ENCODE measurements around the gene NOS1AP.

The NOS1AP gene

DNA sequence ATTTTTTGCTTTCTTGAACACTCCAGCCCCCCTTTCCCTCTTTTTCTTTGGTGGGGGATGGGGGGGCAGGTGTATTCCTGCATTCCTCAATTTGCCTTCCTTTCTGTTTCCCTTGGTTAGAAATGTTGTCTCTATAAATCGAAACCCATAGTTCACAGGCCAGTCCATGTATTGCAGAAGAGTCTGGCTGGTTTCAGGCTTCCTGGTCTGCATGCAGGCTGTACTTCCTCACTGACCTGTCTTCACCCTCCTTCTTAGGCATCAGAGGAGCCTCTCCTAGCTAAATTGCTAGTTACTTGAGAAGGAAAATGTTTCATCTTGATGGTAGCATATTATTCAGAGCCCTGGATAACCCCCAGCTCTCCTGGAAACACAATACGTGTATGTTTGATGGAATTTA is 167.1 kb downstream of the NOS1AP start:
- no peak for DNase-seq (ENCODE audit: low read depth)
- TF ChIP-seq, protein P1, sequence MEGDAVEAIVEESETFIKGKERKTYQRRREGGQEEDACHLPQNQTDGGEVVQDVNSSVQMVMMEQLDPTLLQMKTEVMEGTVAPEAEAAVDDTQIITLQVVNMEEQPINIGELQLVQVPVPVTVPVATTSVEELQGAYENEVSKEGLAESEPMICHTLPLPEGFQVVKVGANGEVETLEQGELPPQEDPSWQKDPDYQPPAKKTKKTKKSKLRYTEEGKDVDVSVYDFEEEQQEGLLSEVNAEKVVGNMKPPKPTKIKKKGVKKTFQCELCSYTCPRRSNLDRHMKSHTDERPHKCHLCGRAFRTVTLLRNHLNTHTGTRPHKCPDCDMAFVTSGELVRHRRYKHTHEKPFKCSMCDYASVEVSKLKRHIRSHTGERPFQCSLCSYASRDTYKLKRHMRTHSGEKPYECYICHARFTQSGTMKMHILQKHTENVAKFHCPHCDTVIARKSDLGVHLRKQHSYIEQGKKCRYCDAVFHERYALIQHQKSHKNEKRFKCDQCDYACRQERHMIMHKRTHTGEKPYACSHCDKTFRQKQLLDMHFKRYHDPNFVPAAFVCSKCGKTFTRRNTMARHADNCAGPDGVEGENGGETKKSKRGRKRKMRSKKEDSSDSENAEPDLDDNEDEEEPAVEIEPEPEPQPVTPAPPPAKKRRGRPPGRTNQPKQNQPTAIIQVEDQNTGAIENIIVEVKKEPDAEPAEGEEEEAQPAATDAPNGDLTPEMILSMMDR (IDR thresholded peaks at IDR 0.05; ENCODE audit: insufficient read depth, low read depth, low read length, missing control alignments): no peak
- H3K4me3 ChIP-seq (ENCODE audit: low read depth, low read length): no peak overlapping the region

DNA sequence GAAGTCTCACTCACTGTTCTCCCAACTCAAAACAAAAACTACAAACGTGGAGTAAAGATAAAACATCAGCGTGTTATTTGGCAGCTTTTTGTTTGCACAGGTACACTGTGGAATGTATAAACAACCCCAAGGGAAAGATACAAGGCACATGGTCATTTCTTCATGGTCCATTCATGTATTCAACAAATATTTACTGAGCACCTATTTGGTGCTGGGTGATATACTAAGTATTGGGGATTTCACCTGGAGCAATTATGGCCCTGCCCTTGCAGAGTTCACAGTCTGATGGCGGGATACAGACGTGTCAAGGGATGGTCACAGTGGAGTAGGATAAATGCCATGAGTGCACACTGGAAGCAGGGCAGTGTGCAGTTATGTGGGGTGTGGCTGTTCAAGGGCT is 171.1 kb downstream of the NOS1AP start:
- no peak for DNase-seq (ENCODE audit: low read depth)
- no peak overlapping the region for H3K4me3 ChIP-seq (ENCODE audit: low read depth, low read length)

DNA sequence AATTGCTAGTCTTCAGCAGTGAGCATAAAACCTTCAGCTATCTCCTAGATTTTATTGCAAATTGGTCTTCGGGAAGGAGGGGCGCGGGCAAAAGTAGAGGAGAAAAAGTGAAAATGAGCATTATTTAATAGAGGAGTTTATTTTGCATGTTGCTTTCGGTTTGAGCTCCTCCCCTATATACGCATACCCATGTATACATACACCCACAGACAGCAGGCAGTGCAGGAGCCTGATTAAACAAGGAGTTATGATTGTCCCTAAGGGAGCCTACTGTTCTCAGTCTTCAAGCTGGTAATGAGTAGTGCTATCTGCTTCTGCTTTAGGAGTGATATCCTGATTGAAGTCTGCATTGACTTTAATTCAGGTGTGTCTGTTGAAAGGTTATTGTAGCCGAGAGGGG is 173.3 kb downstream of the NOS1AP start:
- H3K4me3 ChIP-seq (ENCODE audit: low read depth, low read length): no peak overlapping the region
- TF ChIP-seq, protein P1 (IDR thresholded peaks at IDR 0.05; ENCODE audit: insufficient read depth, low read depth, low read length, missing control alignments): no peak
- no peak for DNase-seq (ENCODE audit: low read depth)

More for the DNA sequence above, 171.1 kb downstream of the NOS1AP start:
- TF ChIP-seq, protein P1 (IDR thresholded peaks at IDR 0.05; ENCODE audit: insufficient read depth, low read depth, low read length, missing control alignments): no peak

DNA sequence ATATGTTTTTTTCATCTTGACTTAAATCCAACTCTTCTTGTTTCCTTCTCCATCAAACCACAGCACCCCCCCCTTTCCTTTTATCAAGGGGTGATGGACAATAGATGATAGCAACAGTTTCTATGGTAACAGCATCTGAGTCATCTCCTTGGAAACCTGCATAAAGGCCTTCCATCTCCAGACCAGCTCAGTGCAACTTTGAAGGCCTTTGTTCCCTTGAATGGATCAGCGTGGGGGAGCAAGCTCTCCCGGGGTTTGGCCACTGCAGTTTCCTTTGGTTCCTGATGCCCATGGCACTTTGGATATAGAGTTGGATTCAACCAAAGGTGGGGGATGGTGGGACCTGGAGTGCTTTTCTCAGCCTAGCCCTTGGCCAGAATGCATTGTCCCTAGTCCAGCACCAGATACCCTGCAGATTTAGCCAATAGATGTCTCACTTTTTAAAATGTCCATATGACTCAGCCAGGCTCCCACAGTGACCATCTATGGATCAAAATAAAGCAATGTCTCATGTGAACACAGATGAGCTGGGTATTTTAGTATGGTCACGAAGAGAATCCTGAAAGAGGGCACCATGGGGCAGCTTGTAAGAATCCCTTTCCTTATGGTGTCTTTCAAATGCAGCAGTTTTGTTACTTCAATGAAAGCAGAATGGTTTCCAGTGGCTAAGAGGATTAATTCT is 179.5 kb downstream of the NOS1AP start:
- DNase-seq (ENCODE audit: low read depth): no peak
- H3K4me3 ChIP-seq (ENCODE audit: low read depth, low read length): no peak overlapping the region
- TF ChIP-seq, protein P1 (IDR thresholded peaks at IDR 0.05; ENCODE audit: insufficient read depth, low read depth, low read length, missing control alignments): no peak

DNA sequence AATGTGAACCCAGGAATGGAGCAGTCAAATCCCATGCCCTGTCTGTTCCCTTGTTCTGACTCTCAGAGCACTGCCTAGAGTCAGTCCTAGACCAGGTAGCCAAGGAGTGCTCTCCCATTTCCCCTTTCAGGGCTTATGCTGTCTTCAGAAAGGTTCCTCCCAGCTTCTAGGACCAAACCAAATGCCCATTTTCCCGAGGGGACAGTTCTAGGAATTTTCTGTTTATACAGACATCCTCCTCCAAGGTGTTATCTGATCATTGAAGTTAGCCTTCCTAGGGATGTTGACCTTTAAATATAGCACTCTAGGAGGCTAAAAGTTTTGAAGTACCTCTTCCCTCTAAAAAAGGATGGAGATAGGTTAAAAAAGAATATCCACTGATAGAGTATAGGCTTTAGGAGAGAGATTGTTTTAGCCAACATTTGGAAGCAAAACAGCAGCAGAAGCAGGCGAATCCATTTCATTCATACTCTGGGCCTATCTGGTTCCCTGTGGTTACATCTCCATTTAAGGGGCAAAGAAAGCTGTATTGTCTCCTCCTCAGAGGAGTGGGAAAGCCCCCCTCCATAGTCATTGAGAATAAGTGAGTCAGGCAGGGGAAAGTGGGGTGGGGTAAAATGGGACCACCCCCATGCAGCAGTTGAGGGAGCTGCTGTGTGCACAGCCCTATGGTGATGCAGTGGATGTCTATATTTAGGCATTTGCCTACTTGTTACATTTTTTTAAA is 180.7 kb downstream of the NOS1AP start:
- H3K4me3 ChIP-seq (ENCODE audit: low read depth, low read length): no peak overlapping the region
- TF ChIP-seq, protein P1 (IDR thresholded peaks at IDR 0.05; ENCODE audit: insufficient read depth, low read depth, low read length, missing control alignments): no peak
- no peak for DNase-seq (ENCODE audit: low read depth)

DNA sequence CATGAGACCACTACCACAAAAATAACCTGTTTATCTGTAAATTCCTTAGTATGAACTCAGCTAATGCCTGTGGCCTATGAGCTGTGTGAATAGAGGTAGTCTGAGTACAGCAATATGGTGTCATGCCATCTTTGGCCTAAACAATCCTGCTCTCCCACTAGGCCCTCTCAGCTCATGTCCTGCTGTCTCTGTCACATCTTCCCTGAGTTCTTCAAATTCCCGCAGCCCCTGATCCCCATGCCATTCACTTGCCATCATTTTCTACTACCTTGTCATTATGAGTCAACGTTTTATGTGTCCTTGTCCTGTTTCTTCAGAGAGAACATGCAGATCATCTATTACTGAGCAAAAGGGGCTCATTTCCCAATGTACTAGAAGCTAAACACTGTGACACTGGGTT is 181.6 kb downstream of the NOS1AP start:
- TF ChIP-seq, protein P1 (IDR thresholded peaks at IDR 0.05; ENCODE audit: insufficient read depth, low read depth, low read length, missing control alignments): no peak
- H3K4me3 ChIP-seq (ENCODE audit: low read depth, low read length): no peak overlapping the region
- no peak for DNase-seq (ENCODE audit: low read depth)

All from GM12865 (cell line).